Measurements from ENCODE around the gene FLRT2.

The FLRT2 gene

GRCh38 chr14:85702997-85703396, 173.1 kb downstream of the FLRT2 start:
- TF ChIP-seq TEAD4 (IDR thresholded peaks at IDR 0.05), result no peak
- no peak for TF ChIP-seq MAX (IDR thresholded peaks at IDR 0.05)
- TF ChIP-seq FOXM1 (IDR thresholded peaks at IDR 0.05; ENCODE audit: borderline replicate concordance, low read depth), result no peak
- no peak for TF ChIP-seq TCF12 (IDR thresholded peaks at IDR 0.05; ENCODE audit: low read depth)

Data from Ishikawa (cell line).